ENCODE results near the gene ATP11A. TPM values are rescaled to one million over a fixed set of nuclear protein-coding genes. Genes with fewer than 3 reads are reported as not detected.

The ATP11A gene
- total RNA-seq, 1 experiment from 2014 or later = 80.4 TPM

- CTCF ChIA-PET = no interaction called here
- RAD21 ChIA-PET (ENCODE audit: low non-redundant PET in 1 of 2, low total read pairs in 2 of 2, uncharacterized antibody in 2 of 2, unreplicated experiment in 2 of 2) = no interaction called here
- POLR2A ChIA-PET = no interaction called here
Measured at GRCh38 chr13:112761701-112762689, 72.2 kb downstream of the ATP11A start.

More at GRCh38 chr13:112761701-112762689, 72.2 kb downstream of the ATP11A start:
- TF ChIP-seq EGR1 (IDR thresholded peaks at IDR 0.05; ENCODE audit: low read depth) = no peak
- no peak for TF ChIP-seq CTCF (IDR thresholded peaks at IDR 0.05 in 2 of 3, conservative IDR thresholded peaks at IDR 0.05 in 1 of 3; ENCODE audit: borderline replicate concordance in 1 of 3, insufficient read depth in 1 of 3, low read depth in 2 of 3, low read length in 2 of 3)
- no peak for TF ChIP-seq EZH2 (IDR thresholded peaks at IDR 0.05)
- TF ChIP-seq SRF (IDR thresholded peaks at IDR 0.05; ENCODE audit: low read depth) = no peak
- no peak for TF ChIP-seq MAX (IDR thresholded peaks at IDR 0.05)
- no peak for TF ChIP-seq CBX3 (IDR thresholded peaks at IDR 0.05; ENCODE audit: low read depth)
- TF ChIP-seq ZBTB33 (IDR thresholded peaks at IDR 0.05; ENCODE audit: extremely low read depth, insufficient replicate concordance, low read length) = no peak
- no peak for TF ChIP-seq POLR2A (IDR thresholded peaks at IDR 0.05; ENCODE audit: borderline replicate concordance, extremely low read depth, insufficient read depth, insufficient read length)
- H3K9me2 ChIP-seq (ENCODE audit: insufficient read depth) = no peaks in the 10 kb centered on the region
- DNase-seq (ENCODE audit: low read depth, low spot score) = no peak
- peaks cover 9% of the 10 kb centered on the region; the same call in 1 of the 2 replicates for H3K79me2 ChIP-seq (ENCODE audit: insufficient read depth, low read length)
- no peak overlapping the region for H3K27ac ChIP-seq (ENCODE audit: low read depth, low read length)
- H2AFZ ChIP-seq (ENCODE audit: low read depth, low read length, poor library complexity, severe bottlenecking) = no peak overlapping the region
- H3K4me1 ChIP-seq (ENCODE audit: control insufficient read depth in 1 of 2, insufficient read depth in 2 of 2, low read length in 2 of 2) = no peaks in the 10 kb centered on the region
- no peak overlapping the region for H3K9ac ChIP-seq (ENCODE audit: low read length)
- intact Hi-C loops (cut with micrococcal nuclease) = no loop called here
- no TSS peak for BruUV-seq (replicated peaks)
- H3K27me3 ChIP-seq (ENCODE audit: insufficient read depth, low read length) = no peaks in the 10 kb centered on the region
- no peaks in the 10 kb centered on the region for H4K20me1 ChIP-seq (ENCODE audit: insufficient read depth)
- H3K4me2 ChIP-seq (ENCODE audit: low read length) = no peak overlapping the region
- H3K4me3 ChIP-seq (replicated peaks in 1 of 2; ENCODE audit: low read depth in 1 of 2, low read length in 2 of 2) = no peak overlapping the region
- no peaks in the 10 kb centered on the region for H3K9me3 ChIP-seq (ENCODE audit: control insufficient read depth in 1 of 2, insufficient read depth in 1 of 2, low read depth in 1 of 2, low read length in 2 of 2)
- no peak for ATAC-seq
- H3K36me3 ChIP-seq (ENCODE audit: control insufficient read depth in 1 of 2, insufficient read depth in 2 of 2, low read length in 2 of 2) = no peaks in the 10 kb centered on the region

All from HCT116 (cell line).